ENCODE data around the gene SHPK. TPM values are rescaled to one million over a fixed set of nuclear protein-coding genes. Genes with fewer than 3 reads are reported as not detected.

SHPK gene
- total RNA-seq, 2 experiments from 2014 or later = 12.3 to 12.4 TPM

DNA sequence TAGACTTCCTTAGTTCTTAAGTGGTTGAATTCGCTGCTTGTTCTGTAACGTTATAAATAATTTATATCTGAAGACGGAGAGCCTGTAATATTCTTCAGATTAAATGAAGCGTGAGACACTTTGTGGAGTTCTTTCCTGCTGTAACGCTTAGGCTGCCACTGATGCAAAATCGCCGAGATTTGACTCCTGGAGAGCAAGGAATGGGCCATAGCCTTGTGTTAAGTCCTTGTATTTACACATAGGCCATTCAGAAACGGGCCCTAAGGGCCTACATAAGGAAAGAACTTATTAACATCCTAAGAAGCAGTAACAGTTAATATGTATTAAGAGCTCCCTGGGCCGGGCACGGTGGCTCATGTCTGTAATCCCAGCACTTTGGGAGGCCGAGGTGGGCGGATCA is 33.5 kb upstream of the SHPK start:
- Mint-ChIP-seq H3K27me3 (no peaks in the 10 kb centered on the region), H3K36me3 (peaks cover 5% of the 10 kb centered on the region), H3K4me1 (ENCODE audit: low read depth) (peaks cover 17% of the 10 kb centered on the region), H3K4me3 (peak overlapping the region; percentile 94), H3K27ac (peak overlapping the region; percentile 72), H3K9me3 (no peaks in the 10 kb centered on the region)
- DNase-seq = no peak
- intact Hi-C loops (cut with micrococcal nuclease) = loop anchor here (2.0 kb wide), 1 partner anchor 29 kb away; no protein-coding TSS in a partner anchor
- CTCF ChIA-PET = interaction anchor here (0.7 to 1.2 kb wide), 2 partner anchors 14 to 919 kb away, joined by 3 to 5 read pairs; no protein-coding TSS in a partner anchor
- POLR2A ChIA-PET = no interaction called here

DNA sequence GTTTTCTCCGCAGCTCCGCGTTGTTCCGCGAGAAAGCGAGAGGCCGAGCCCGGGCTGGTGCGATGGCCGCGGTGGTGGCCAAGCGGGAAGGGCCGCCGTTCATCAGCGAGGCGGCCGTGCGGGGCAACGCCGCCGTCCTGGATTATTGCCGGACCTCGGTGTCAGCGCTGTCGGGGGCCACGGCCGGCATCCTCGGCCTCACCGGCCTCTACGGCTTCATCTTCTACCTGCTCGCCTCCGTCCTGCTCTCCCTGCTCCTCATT is 33.0 kb upstream of the SHPK start:
- ChIA-PET POLR2A (interaction anchor here (0.8 to 0.9 kb wide), 2 partner anchors 32 to 55 kb away, joined by 3 to 5 read pairs; partner anchors contain the start of genes CTNS and HASPIN), CTCF (interaction anchor here (0.6 to 1.5 kb wide), 2 partner anchors 14 to 33 kb away, joined by 3 read pairs; partner anchors contain the start of gene SHPK)
- Mint-ChIP-seq H3K4me1 (ENCODE audit: low read depth) (peaks cover 17% of the 10 kb centered on the region), H3K36me3 (peaks cover 5% of the 10 kb centered on the region), H3K4me3 (peak overlapping the region; percentile 94), H3K27me3 (no peaks in the 10 kb centered on the region), H3K27ac (peak overlapping the region; percentile 72), H3K9me3 (no peaks in the 10 kb centered on the region)
- intact Hi-C loops (cut with micrococcal nuclease) = loop anchor here (2.0 kb wide), 1 partner anchor 28 kb away; no protein-coding TSS in a partner anchor
- DNase-seq = no peak

DNA sequence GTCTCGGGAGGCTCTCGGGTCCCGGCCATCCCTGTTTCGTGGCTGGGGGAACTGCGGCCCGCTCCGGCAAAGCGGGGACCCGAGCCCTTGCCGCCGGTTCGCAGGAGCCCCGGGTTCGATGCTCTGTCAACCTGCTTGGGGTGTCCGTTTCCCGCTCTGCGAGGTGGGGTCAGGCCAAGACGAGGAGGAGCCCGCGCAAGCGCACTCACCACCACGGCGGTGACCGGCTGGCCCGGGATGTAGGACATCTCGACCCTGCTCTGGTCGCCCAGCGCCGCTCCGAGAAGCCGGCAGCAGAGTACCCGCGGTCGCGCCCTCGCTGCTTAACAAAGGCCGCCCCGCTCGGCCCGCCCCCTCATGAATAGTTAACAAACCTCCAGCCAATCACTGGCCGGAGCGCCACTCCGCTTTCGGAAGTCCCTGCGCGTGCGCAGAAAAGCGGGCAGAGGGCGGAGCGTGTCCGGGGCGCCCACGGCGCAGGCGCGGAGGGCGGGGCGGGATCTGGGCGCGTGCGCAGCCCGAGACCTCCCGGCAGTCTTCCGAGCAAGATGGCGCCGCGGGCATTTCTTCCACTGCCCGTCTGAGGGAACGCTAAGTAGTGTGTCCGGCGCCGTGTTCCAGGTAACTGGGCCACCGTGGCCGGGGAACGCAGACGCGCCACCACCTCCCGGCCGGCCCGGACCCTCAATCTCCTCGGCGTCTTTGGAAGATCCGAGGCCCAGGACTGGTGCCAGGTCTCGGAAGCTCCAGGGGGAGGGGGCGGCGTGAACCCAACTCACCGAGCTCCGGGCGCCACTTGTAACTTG is 32.4 kb upstream of the SHPK start, which contains the start of the genes EMC6 and TAX1BP3:
TSS of gene EMC6 (plus strand) at position 534 of the 806 bp plus-strand sequence. CDS start 335 bp downstream, outside the sequence.
TSS of gene TAX1BP3 (minus strand) at position 300 of the 806 bp plus-strand sequence. CDS start at position 248, 52 bp downstream.
- Mint-ChIP-seq H3K4me1 (ENCODE audit: low read depth) (peaks cover 17% of the 10 kb centered on the region), H3K27ac (peak within 1 kb of the TSS; percentile 72), H3K9me3 (no peaks in the 10 kb centered on the region), H3K36me3 (peaks cover 5% of the 10 kb centered on the region), H3K27me3 (no peaks in the 10 kb centered on the region), H3K4me3 (peak within 1 kb of the TSS; percentile 94)
- POLR2A ChIA-PET = interaction anchor here (0.8 to 0.9 kb wide), 2 partner anchors 32 to 55 kb away, joined by 3 to 5 read pairs; partner anchors contain the start of genes CTNS and HASPIN
- intact Hi-C loops (cut with micrococcal nuclease) = loop anchor here (1.0 to 2.0 kb wide), 2 partner anchors 28 to 178 kb away; partner anchors contain the start of gene NCBP3
- CTCF ChIA-PET = interaction anchor here (0.6 to 1.5 kb wide), 3 partner anchors 14 to 33 kb away, joined by 3 read pairs; partner anchors contain the start of genes CTNS and SHPK
- DNase-seq = peak; percentile 99

DNA sequence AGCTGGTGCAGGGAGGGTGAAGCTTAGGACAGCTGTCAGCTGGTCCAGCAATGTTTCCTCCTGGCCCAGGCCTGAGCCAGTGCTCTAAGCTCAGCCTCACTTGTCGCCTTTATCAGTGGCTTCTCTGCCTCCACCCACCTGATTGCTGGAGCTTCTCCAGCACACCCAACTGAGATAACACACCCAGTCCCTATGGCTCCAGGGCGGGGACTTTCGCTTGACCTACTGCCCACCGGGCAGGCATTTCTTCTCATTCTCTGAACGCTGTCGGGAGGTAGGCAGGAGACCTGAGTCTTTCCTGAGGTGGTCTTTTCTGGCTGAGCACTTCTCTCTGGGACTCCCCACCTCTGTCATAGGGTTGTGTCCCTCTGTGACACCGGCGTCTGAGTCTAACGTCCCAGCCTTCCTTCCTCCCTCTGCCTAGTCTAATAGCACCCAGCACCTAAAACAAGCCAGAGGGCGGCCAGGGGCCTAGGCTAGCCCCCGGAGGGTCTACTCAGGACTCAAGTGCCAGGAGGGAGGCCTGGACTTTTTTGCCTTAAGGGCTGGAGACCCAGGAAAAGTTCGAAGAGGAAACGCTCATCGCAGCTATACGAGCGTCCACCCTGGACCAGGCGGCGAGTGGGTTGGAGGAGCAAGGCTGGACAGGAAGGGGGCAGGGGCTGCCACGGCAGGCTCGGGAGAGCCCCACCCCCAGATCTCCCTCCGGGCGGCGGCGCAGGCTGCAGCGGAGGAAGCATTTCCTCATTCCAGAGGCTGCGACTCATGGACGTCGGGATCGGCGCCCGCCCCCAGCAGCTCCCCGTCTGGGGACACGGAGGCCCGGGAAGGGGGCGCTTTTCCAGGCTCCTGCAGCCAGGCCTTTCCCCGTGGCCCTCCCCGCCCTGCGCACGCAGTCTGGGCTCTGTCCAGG is 31.6 kb upstream of the SHPK start:
- intact Hi-C loops (cut with micrococcal nuclease) = loop anchor here (1.0 to 2.0 kb wide), 2 partner anchors 27 to 179 kb away; partner anchors contain the start of gene NCBP3
- H3K27ac Mint-ChIP-seq = peak overlapping the region; percentile 51
- peak; percentile 28 for DNase-seq
- peak overlapping the region; percentile 94 for H3K4me3 Mint-ChIP-seq
- H3K36me3 Mint-ChIP-seq = peaks cover 5% of the 10 kb centered on the region
- no peaks in the 10 kb centered on the region for H3K9me3 Mint-ChIP-seq
- peaks cover 17% of the 10 kb centered on the region for H3K4me1 Mint-ChIP-seq (ENCODE audit: low read depth)
- ChIA-PET POLR2A (interaction anchor here (0.7 kb wide), 1 partner anchor 47 kb away, joined by 5 read pairs; no protein-coding TSS in a partner anchor), CTCF (interaction anchor here (0.6 to 1.5 kb wide), 4 partner anchors 15 to 76 kb away, joined by 3 read pairs; partner anchors contain the start of genes CTNS and SHPK)
- no peaks in the 10 kb centered on the region for H3K27me3 Mint-ChIP-seq

DNA sequence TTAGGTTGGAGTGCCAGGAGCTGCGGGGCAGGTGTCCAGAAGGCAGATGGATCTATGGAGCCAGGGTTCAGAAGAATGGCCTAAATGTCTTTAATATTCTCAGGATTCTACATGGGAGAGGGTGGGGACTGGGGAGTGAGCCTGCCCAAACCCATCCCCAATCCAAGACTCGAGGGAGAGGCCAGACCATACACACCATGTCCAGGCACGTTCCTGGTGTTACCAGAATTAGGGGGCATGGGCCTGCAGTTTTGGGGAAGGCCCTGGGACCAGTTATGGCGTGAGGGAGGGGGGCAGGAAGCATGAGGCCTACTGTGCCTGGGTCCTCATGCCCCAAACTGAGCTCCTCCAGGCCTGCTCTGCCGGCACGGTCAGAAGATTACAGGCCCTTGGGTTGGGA is 30.5 kb upstream of the SHPK start:
- Mint-ChIP-seq H3K36me3 (peaks cover 5% of the 10 kb centered on the region), H3K4me1 (ENCODE audit: low read depth) (peaks cover 17% of the 10 kb centered on the region), H3K27me3 (no peaks in the 10 kb centered on the region), H3K4me3 (no peak overlapping the region), H3K9me3 (no peaks in the 10 kb centered on the region), H3K27ac (no peak overlapping the region)
- ChIA-PET POLR2A (interaction anchor here (0.7 kb wide), 1 partner anchor 46 kb away, joined by 5 read pairs; no protein-coding TSS in a partner anchor), CTCF (no interaction called here)
- intact Hi-C loops (cut with micrococcal nuclease) = no loop called here
- DNase-seq = no peak

DNA sequence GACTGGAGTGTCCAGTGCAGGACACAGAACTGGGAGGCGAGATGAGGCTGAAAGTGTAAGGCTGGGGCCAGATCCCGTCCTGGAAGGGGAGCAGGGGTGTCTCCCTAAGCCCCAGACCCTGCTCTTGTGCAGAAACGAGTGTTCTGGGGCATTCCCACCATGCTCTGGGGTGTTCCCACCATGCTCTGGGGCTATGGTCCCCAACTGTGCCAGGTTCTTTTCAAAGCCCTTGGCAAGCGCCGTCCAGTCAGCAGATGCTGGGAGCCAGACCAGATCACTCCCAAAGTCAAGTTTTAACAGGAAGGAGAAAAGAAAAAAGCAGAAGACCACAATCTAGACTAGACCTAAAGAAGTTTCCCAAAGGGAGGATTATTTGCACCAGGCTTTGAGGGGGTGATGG is 29.8 kb upstream of the SHPK start:
- no peaks in the 10 kb centered on the region for H3K27me3 Mint-ChIP-seq
- H3K36me3 Mint-ChIP-seq = peaks cover 5% of the 10 kb centered on the region
- ChIA-PET POLR2A (no interaction called here), CTCF (no interaction called here)
- H3K9me3 Mint-ChIP-seq = no peaks in the 10 kb centered on the region
- intact Hi-C loops (cut with micrococcal nuclease) = no loop called here
- peaks cover 17% of the 10 kb centered on the region for H3K4me1 Mint-ChIP-seq (ENCODE audit: low read depth)
- H3K4me3 Mint-ChIP-seq = no peak overlapping the region
- no peak overlapping the region for H3K27ac Mint-ChIP-seq
- DNase-seq = no peak

DNA sequence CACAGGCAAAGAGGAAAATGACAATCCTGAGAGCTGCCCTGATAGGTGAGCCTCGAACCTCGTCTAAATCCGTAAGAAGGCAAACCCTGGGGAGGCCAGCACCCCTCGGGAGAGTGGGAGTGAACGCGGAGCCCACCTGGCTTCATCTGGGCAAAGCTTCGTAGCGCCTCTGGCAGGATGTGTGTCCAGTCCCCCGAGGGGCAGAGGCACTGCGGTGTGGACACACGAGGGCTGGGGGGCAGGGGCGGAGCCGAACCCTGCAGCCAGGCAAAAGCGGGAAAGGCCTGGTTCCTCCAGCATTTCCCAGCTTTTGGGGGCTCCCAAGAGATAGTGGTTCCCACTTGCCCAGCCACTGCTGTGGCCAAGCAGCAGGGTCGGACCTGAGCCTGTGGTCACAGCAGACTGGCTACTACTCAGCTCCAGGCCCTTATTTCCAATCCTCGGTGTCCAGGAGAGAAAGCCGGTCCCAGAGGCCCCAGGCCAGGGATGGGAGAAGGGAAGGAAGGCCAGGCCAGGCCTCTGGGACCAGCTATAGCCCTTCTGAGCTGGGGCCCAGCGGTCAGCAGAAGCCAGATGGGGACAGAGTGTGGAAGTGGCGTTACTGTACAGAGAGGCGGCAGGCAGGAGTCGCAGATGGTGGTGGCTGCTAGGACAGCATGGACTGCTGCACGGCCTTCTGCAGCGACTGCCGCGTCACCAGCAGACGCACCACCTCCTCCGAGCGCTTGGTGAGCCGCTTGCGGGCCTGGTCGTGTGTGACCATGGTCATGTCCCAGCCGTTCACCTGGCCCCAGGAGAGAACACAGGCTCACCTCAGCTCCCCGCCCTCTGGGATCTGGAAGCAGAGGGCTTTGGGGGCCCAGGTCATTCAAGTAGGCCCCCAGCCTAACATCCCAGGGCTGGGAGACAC is 27.3 kb upstream of the SHPK start:
- intact Hi-C loops (cut with micrococcal nuclease) = no loop called here
- H3K4me1 Mint-ChIP-seq (ENCODE audit: low read depth) = peaks cover 5% of the 10 kb centered on the region
- ChIA-PET POLR2A (no interaction called here), CTCF (interaction anchor here (0.9 kb wide), 1 partner anchor 251 kb away, joined by 3 read pairs; no protein-coding TSS in a partner anchor)
- no peak overlapping the region for H3K27ac Mint-ChIP-seq
- no peaks in the 10 kb centered on the region for H3K9me3 Mint-ChIP-seq
- H3K36me3 Mint-ChIP-seq = no peaks in the 10 kb centered on the region
- no peak for DNase-seq
- no peak overlapping the region for H3K4me3 Mint-ChIP-seq
- H3K27me3 Mint-ChIP-seq = no peaks in the 10 kb centered on the region

DNA sequence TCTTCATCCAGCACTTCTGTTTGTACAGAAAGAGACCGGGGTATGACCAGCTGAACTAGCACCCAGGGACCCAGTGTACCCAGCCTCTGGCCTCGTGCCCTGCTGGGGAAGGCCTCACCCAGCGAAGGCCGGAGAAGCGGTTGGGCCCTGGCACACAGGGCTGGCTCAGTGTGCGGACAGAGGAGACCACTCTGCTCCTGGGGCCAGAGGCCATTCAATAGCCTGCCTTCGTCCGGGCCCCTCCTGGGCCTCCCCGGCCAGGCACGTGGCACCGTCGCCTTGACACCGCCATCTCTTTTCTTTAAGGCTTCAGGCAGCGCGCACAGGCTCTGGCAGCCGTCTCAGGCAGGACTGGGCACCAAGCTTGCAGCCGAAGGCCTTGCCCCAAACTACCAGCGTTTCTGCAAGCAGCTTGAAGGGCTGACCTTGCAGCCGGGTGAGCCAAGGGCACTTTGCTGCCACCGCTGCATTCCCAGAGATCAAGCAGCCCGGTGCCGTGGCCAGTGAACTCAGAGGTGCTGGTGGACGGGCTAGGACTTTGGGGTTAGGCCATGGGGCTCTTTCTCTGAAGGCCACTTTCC is 24.4 kb upstream of the SHPK start:
- no peak overlapping the region for H3K27ac Mint-ChIP-seq
- no peaks in the 10 kb centered on the region for H3K36me3 Mint-ChIP-seq
- no peaks in the 10 kb centered on the region for H3K9me3 Mint-ChIP-seq
- no peaks in the 10 kb centered on the region for H3K4me1 Mint-ChIP-seq (ENCODE audit: low read depth)
- no peak for DNase-seq
- H3K27me3 Mint-ChIP-seq = no peaks in the 10 kb centered on the region
- ChIA-PET CTCF (interaction anchor here (1.4 kb wide), 1 partner anchor 185 kb away, joined by 3 read pairs; the partner anchor contains the start of gene NCBP3), POLR2A (no interaction called here)
- H3K4me3 Mint-ChIP-seq = no peak overlapping the region
- intact Hi-C loops (cut with micrococcal nuclease) = no loop called here

DNA sequence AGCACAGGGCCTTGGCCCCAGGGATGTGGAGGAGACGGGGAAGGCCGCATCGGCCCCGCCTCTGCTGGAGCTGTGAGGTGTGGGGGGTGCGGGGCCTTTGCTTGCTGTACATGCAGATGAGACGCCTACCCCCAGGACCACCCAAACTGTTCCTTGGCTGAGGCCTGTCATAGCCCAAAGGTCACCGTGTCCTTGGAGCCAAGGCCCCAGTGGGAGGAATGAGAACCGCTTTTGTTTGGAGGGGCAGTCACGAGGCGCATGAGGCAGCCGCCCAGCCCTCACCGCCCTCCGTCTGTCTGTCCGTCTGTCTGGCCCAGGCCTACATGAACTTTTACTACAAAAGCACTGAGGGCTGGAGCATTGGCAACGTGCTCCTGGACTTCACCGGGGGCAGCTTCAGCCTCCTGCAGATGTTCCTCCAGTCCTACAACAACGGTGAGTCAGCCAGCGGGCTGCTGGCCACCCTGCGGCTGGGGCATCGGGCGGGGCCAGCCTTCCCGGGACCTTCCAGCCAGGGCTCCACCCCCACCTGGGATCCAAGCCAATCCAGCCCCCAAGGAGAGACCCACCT is 23.6 kb upstream of the SHPK start:
- no peaks in the 10 kb centered on the region for H3K36me3 Mint-ChIP-seq
- H3K4me3 Mint-ChIP-seq = no peak overlapping the region
- POLR2A ChIA-PET = no interaction called here
- no peak for DNase-seq
- CTCF ChIA-PET = no interaction called here
- no peak overlapping the region for H3K27ac Mint-ChIP-seq
- H3K27me3 Mint-ChIP-seq = no peaks in the 10 kb centered on the region
- no peaks in the 10 kb centered on the region for H3K4me1 Mint-ChIP-seq (ENCODE audit: low read depth)
- intact Hi-C loops (cut with micrococcal nuclease) = no loop called here
- no peaks in the 10 kb centered on the region for H3K9me3 Mint-ChIP-seq

DNA sequence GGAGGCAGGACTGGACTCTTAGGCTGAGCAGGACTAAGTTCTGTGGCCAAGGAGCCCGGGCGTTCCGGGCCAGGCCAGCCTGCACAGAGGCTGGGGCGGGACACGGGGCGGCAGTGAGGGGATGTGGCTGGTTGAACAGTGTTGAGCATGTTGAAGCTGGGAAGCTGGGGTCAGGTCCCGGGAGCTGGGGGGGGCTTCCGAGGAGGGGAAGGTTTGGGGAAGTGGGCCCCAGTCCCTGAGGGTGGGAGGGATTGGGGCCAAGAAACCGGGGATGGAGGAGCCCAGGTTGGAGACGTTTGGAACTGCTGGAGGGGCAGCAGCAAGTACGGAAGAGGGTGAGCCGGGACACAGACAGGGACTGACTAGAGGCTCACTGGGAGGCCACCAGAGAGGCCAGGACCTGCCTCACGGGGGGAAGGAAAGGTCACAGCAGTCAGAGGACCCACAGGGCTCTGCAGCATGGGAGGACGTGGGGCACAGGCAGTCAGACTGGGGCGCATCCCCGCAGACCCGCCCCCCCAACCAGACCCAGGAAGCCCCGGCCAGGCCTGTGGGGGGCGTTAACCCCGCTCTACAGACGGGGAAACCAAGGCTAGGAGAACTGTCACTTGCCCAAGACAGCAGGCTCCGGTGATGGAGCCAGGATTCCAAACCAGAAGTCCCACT is 22.9 kb upstream of the SHPK start:
- no peak overlapping the region for H3K4me3 Mint-ChIP-seq
- no peak overlapping the region for H3K27ac Mint-ChIP-seq
- no peaks in the 10 kb centered on the region for H3K27me3 Mint-ChIP-seq
- H3K4me1 Mint-ChIP-seq (ENCODE audit: low read depth) = no peaks in the 10 kb centered on the region
- no peak for DNase-seq
- H3K9me3 Mint-ChIP-seq = no peaks in the 10 kb centered on the region
- ChIA-PET POLR2A (no interaction called here), CTCF (no interaction called here)
- H3K36me3 Mint-ChIP-seq = no peaks in the 10 kb centered on the region
- intact Hi-C loops (cut with micrococcal nuclease) = no loop called here

Data from activated CD4-positive, alpha-beta memory T cell treated with anti-CD3 and anti-CD28 coated beads for 36 hours (primary cell).